RWPE2 (cell line): ENCODE data around the gene BRSK2.
A peak's percentile ranks its signal among the peaks of the same experiment; 100 is the strongest.

Source experiments
- ATAC-seq: fragments of 200-7000 bp; cut with Tn5 transposase; 3 replicates; pipeline ENCODE4 v1.9.1; 2021; ENCODE audit warnings: low read depth
- DNase-seq: peaks from one replicate; pipeline ENCODE4 v3.0.0-alpha.2; 2020; ENCODE audit warnings: low spot score
- H3K27ac ChIP-seq: fragments of 450-650 bp; 2 replicates; pipeline ENCODE4 v1.5.1; 2017; ENCODE audit warnings: mild to moderate bottlenecking; ENCODE audit not compliant: poor library complexity, severe bottlenecking
- H3K27me3 ChIP-seq: fragments of 250-450 bp; sonication (Bioruptor Pico); 2 replicates; pipeline ENCODE4 v1.5.1; 2021; ENCODE audit warnings: mild to moderate bottlenecking, moderate library complexity; ENCODE audit not compliant: insufficient read depth, poor library complexity, severe bottlenecking
- H3K36me3 ChIP-seq: fragments of 250-450 bp; sonication (Bioruptor Pico); 2 replicates; pipeline ENCODE4 v1.5.1; 2020; ENCODE audit warnings: low read depth, mild to moderate bottlenecking, moderate library complexity
- H3K4me1 ChIP-seq: fragments of 250-450 bp; sonication (Bioruptor Pico); 2 replicates; pipeline ENCODE4 v1.5.1; 2021; ENCODE audit warnings: mild to moderate bottlenecking, moderate library complexity; ENCODE audit not compliant: insufficient read depth, poor library complexity, severe bottlenecking
- H3K4me3 ChIP-seq: fragments of 250-450 bp; sonication (Bioruptor Pico); 2 replicates; pipeline ENCODE4 v1.5.1; 2021; ENCODE audit warnings: mild to moderate bottlenecking, moderate library complexity; ENCODE audit not compliant: severe bottlenecking
- H3K9me3 ChIP-seq: fragments of 250-450 bp; sonication (Bioruptor Pico); 2 replicates; pipeline ENCODE4 v1.5.1; 2021; ENCODE audit warnings: mild to moderate bottlenecking, moderate library complexity; ENCODE audit not compliant: severe bottlenecking
- CTCF ChIP-seq: fragments of 450-650 bp; IDR thresholded peaks from one replicate; pipeline ENCODE4 v1.5.1; 2017; ENCODE audit warnings: mild to moderate bottlenecking, moderate library complexity; ENCODE audit not compliant: poor library complexity, severe bottlenecking

The BRSK2 gene

DNA sequence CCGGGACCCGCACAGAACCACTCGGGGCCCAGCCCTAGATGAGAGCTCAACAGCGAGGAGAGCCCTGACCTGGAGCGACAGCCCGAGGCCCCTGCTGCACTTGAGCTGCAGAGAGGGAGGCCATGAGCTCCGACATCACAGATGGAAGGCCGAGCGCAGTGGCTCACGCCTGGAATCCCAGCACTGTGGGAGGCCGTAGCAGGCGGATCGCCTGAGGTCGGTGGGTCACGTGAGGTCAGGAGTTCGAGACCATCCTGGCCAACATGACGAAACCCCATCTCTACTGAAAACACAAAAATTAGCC, 13.8 kb upstream of the BRSK2 start:
- H3K4me3 ChIP-seq = no peak overlapping the region
- H3K4me1 ChIP-seq = no peaks in the 10 kb centered on the region
- no peaks in the 10 kb centered on the region for H3K9me3 ChIP-seq
- no peak for TF ChIP-seq CTCF
- DNase-seq = no peak
- H3K27ac ChIP-seq = no peak overlapping the region
- no peaks in the 10 kb centered on the region for H3K36me3 ChIP-seq
- H3K27me3 ChIP-seq = no peaks in the 10 kb centered on the region
- ATAC-seq = no peak

- no peaks in the 10 kb centered on the region for H3K36me3 ChIP-seq
- no peak overlapping the region for H3K4me3 ChIP-seq
- no peaks in the 10 kb centered on the region for H3K4me1 ChIP-seq
- no peak for TF ChIP-seq CTCF
- DNase-seq (no peak), ATAC-seq (no peak)
- no peak overlapping the region for H3K27ac ChIP-seq
- H3K9me3 ChIP-seq = no peaks in the 10 kb centered on the region
- no peaks in the 10 kb centered on the region for H3K27me3 ChIP-seq
Measured at GRCh38 chr11:1377231-1377780, 12.4 kb upstream of the BRSK2 start.

DNA sequence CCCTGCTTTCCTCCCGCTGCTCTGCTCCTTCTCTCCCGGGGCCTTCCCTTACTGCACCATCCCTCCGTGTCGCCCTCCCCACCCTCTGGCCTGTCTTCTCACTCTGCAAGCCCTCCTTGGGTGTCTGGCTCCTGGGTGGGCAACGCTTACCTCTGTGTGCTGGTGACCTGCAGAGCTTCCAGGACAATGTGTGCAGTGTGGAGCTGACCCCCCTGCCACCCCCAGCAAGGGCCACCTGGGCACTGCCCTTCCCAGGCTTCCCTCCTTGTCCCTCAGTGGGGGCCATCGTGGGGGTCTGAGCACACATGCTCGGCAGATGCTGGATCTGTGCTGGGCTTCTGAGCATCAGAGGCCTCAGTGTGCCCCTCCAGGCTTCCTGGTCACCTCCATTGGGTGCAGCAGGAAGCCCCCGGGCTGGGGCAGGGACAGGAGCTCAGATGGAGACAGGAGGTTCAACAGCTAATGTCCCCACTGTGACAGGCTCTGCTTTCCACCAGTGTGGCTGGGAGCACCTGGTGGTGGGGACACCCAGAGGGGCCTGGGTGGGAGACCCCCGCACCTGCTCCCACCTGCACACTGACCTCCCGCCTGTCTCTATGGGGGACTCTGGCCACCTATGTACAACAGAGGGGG, 7.8 kb upstream of the BRSK2 start:
- Histone ChIP-seq H3K36me3 (no peaks in the 10 kb centered on the region), H3K9me3 (no peaks in the 10 kb centered on the region), H3K4me3 (no peak overlapping the region), H3K27ac (no peak overlapping the region), H3K27me3 (no peaks in the 10 kb centered on the region), H3K4me1 (no peaks in the 10 kb centered on the region)
- TF ChIP-seq CTCF = no peak
- DNase-seq = no peak
- ATAC-seq = no peak

GRCh38 chr11:1382429-1382828, 7.3 kb upstream of the BRSK2 start:
- no peak for TF ChIP-seq CTCF
- ATAC-seq = peak; percentile 6; the same call in 1 of the 3 replicates
- H3K4me1 ChIP-seq = no peaks in the 10 kb centered on the region
- no peak for DNase-seq
- H3K27ac ChIP-seq = no peak overlapping the region
- no peak overlapping the region for H3K4me3 ChIP-seq
- H3K9me3 ChIP-seq = no peaks in the 10 kb centered on the region
- no peaks in the 10 kb centered on the region for H3K36me3 ChIP-seq
- H3K27me3 ChIP-seq = no peaks in the 10 kb centered on the region

DNA sequence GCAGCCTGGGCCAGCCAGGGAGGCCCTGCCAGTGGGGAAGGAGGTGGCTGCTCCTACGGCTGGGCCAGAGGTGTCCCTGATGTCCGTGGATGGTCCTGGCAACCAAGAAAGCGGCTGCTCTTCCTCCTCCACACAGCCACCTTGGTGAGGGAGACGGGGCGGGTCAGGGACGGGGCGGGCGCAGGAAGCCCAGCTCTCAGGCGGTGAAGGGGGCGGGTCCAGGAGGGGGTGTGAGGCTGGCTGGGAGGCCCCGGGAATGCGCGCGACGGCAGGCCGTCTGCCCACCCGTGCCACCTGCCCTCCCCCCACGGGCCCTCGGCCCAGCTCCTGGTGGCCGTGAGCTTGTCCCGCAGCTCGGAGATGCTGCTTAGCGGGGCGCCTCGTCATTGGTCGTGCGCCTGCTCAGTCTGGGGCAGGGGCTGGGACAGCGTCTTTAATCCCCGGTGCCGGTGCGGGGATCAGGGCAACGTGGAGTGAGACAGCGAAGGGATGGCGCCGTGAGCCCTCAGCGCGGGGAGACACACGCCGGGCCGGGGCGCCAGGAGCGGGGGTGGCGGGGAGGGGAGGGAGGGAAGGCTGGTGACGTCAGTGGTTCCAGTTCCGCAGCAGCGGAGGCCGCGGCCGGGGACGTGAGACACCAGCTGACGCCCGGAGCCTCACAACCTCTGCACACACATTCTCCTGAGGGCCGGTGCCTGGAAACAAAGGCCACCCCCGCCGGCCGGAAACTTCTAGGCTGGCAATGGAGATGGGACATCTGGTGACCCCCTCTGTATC, 6.7 kb upstream of the BRSK2 start:
- ATAC-seq = peak; percentile 82
- H3K4me1 ChIP-seq = no peaks in the 10 kb centered on the region
- no peak overlapping the region for H3K27ac ChIP-seq
- peak overlapping the region; percentile 39 for H3K4me3 ChIP-seq
- no peaks in the 10 kb centered on the region for H3K27me3 ChIP-seq
- H3K9me3 ChIP-seq = no peaks in the 10 kb centered on the region
- TF ChIP-seq CTCF = no peak
- DNase-seq = no peak
- no peaks in the 10 kb centered on the region for H3K36me3 ChIP-seq
